ENCODE results near the gene NDC1. TPM values are rescaled to one million over a fixed set of nuclear protein-coding genes. Genes with fewer than 3 reads are reported as not detected.

Gene NDC1
- polyA plus RNA-seq, 3 donors = 30.7 to 31.7 (median 31.7) TPM

DNA sequence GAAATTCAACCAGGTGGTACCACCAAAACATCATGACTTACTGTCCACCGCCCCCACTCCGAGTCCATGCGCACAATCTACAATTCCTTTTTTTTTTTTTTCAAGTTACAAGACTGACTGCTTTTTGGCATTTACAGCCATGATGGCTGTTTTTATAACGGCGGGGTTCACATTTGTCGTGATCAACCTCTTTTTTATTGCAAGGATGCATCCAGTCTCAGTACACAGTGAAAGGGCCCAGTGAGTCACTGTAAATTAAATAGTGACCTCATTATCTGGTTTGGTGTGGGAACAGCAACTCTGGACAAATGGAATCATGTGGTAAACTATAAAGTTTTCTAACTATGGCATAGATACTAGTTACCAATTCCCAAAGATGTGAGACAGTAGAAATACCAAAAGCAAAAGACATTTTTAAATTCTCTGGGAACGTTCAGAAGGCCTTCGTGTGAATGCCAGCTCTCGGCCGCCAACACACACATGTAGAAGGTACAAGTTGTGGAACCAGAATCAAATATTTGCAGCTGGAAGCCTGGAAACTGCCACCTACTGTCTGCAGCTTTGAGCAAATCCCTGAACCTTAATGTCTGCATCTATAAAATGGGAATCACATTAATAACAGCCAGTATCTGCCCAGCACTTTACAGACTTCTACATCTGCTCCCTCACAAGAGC, 104.0 kb downstream of the NDC1 start:
- no peak for DNase-seq (ENCODE audit: low read depth in 3 of 3, low spot score in 2 of 3)

DNA sequence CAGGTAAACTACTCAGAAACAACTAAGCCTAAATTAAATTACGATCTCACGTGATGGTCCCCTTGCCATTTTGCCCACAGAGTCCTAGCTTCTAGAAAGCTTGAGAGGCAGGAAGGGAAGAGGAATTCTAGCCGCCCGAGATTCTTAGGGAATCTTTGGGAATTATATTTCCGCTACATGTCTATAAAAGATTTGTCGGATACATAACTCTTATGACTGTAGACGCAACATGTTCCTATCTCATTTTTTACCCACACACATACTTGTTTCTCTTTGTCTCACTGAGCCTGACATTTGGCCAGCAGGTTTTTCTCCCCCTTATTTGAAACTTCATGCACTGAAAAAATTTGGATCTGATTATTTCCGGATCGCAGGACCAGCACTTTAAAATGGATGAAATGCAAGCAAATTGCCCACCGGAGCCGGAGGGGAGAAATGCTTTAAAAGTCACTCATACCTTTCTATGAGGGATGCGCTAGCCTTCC, 104.6 kb downstream of the NDC1 start:
- DNase-seq (ENCODE audit: low read depth in 3 of 3, low spot score in 2 of 3) = no peak

DNA sequence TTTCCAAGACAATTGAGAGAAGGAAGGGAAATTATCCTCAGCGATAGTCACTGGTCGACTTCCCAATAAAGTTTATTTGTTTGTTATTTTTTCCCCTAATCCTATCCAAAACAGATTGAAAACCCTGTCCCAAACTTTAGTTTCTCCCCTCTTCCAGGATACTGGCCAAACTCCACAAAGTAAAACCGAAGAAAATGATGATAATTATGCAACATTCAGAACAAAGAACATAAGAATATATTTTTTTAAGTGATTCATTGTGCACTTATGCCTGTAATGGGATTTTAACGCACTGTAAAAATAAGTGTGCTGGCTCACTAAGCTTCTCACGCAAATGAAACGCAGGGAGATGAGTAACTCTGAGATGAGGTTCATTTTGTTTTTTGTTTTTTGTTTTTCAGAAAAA, 105.2 kb downstream of the NDC1 start:
- no peak for DNase-seq (ENCODE audit: low read depth in 3 of 3, low spot score in 2 of 3)

DNA sequence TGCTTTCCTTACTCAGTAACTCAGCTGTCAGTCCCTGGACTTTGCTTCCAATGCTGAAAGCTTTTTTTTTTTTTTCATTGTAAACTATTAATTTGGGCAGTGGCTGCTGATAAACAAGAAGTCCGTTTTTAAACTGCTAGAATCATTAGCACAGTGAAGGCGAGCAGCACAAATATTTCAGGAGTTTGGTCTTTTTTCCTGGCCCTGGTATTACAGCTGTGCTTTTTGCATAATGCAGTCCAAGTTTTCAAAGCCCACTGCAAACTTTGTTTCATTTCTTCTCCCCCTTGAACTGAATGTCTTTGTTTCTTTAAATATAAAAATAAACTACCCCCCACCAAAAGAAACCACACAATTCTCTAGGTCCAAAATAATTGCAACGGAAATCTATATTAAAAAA, 105.7 kb downstream of the NDC1 start:
- DNase-seq (ENCODE audit: low read depth in 3 of 3, low spot score in 2 of 3) = no peak

DNA sequence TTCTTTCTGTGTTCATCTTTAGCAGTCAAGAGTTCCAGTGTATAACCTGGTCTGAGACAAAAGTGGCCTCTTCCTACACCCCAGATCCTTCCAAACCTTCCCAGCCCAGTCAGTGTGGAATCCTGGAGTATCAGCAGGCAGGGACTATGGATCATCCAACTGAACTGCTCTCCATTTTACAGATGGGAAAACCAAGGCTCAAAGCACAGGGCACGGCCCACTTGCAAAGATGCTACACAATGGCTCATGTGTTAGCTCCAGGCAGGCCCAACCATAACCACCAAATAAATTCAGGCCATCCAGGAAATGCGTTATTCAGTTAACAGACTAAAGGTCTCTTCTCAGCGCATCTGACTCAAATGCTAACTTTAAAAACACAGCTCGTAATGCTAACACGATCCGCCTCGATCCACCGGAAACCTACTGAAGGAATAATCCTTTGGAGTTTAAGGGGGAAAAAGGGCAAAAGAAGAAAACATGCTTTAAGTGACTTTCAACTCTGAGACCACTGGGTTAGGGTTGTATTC, 106.3 kb downstream of the NDC1 start:
- DNase-seq (ENCODE audit: low read depth in 3 of 3, low spot score in 2 of 3) = no peak

DNA sequence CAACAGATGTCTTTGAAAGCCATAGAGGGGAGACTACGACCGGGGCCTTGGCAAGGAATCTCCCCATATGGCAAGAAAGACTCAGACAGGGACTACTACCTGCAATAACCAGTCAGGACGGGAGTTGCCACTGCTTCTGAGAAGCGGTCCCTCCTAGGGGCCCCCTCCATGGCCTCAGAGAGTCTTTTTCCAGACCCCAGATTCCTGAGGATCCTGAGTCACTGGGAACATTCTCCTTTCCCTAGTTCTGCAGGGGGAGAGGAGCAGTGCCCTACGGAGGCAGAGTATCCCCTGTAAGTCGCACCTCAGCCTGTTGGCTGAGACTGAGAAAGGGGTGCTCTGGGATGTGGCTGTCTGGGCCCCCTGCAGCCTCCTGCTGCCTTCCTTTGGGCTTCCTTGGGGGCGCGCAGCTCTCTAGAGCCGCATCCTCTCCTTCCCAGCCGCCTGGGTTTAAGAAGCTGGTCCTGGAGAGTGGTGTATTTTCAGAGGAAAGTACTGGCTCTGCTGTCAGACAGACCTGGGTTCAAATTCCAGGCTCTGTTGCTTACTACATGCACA, 107.0 kb downstream of the NDC1 start:
- no peak for DNase-seq (ENCODE audit: low read depth in 3 of 3, low spot score in 2 of 3)

DNA sequence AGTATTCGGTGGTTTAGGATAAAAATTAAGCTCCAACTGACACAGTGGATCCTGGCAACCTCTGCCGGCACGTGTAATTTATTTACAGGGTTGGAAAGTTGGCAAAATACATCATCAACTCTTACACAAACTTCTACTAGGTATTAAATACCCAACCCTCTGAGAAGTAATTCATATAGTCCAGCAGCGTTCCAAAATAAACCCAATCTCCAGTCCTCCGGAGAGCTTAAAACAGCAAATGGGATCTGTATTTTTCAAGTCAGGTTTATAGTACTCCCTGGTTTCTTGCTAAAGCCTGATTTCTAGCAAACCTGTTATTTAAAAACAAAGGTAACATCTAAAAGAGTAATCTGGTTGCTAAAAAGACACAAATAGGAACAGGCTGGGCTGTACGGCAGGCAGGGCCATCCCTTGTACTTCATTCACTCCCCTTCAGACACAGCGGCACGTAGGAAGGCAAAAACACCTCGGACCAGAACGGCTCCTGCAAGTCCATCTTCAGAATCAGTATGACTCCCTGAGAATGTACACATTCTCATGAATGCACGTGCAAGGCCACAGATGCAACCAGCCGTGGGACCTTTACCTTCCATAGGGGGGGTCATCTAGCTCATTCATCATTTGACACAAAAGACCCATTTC, 107.8 kb downstream of the NDC1 start:
- no peak for DNase-seq (ENCODE audit: low read depth in 3 of 3, low spot score in 2 of 3)

DNA sequence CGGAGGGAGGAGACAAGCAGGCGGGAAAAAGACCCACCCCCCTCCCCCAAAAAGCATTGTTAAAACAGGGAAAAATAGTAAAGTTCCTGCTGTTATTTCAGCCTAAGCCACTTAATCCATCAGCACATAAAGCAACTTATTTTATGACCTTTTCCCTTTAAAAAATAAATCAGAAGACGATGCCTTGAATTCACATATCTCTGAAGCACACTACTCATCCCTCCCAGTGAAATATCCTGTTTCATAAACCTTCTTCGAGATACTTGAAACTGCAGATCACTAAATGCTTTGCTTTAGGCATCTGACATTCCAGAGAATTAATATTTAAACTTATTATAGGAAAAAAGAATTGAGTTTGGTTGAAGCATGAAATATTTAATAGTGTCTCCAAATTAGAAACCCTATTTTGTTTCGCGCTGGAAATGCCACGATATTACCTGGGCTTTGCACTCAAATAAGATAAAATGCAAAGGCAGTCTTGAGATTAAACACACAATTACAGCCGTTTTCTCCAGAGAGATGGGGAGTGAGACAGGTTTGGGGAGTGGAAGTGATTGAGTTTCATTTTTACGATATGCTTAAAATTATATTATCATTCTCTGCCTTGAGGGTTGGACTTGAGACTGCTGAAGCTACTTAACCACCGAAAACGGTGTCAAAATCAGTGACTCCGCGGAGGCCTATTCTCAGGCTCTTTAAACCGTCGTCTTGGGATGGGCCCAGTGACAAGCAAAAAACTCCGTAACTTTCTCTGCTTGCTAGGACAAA, 108.5 kb downstream of the NDC1 start:
- no peak for DNase-seq (ENCODE audit: low read depth in 3 of 3, low spot score in 2 of 3)

DNA sequence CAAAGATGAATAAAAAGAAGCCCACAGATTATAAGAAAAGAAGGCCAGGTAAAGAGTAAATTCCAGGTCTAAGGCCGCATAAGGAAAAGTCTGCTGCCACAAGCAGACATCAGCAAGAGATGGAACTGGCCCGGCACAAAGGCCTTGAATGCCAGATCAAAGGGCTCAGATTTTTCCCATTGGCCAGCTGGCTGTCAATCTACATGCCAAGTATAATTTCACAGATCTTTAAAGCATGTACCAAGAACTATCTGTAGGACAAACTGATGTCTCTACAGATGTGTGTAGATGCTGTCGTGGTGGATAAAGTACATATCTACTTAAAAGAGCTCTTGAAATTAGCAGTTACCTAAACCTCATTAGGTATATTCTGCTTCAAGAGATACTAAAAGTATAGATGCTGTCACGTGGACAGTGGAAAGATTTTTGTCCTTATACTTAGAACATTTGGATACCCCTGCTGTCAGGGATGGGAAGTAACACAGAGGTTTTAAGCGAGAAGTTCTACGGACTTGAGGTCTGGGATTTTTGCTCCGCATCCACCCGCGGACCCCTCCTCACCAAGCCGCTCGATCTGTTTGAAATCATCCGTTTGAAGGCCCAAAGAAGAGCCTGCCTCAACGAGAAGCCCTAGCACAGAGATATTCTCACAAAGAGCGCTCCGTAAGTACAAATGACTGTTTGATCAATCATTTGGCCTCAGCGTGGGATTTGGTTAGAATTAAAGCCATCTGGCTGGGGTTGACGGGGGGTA, 109.2 kb downstream of the NDC1 start:
- no peak for DNase-seq (ENCODE audit: low read depth in 3 of 3, low spot score in 2 of 3)

DNA sequence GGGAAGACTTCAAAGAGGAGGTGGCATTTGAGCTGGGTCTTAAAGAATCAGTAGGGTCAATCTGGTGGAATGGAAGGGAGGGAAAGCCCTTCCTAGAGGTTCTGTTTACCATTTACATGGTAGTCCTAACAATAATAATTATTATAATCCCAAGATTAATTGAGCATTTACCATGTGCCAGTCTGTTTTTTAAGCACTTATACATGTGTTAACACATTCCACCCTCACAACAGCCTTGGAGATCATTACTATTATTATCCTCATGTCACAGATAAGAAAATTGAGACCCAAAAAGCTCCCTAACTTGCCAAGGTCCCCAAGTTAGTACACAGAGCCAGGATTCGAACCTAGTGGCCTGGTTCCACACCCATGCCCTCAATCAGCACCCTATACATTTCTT, 109.9 kb downstream of the NDC1 start:
- no peak for DNase-seq (ENCODE audit: low read depth in 3 of 3, low spot score in 2 of 3)

DNA sequence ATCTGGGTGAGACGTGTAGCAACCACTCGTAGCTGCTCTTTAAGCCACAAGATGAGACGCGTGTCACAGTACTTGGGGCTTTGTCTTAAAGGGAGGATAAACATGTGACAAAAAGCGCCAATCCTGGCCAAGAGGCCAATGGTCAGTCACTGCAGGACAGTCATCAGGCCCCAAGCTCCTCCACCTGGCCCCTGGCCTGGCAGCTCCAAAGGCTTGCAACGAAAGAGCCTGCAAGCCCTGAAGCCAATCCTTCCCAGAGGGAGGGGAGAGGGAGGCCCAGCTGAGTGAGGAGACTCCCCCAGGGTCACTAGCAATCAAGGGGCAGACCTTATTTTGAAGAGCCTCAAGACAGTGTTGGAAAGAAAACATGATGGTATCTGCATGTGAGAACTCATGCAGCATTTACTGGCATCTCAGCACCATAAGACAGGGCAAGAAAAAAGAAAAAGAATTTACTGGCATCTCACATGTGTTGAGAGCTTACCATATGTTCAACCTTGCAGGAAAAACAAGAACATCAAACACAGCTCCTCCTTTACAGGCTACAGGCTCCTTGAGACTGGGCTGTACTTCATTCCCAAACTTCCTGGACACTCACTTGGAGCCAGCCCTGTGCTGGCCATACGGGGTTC, 110.5 kb downstream of the NDC1 start:
- DNase-seq (ENCODE audit: low read depth in 3 of 3, low spot score in 2 of 3) = no peak

DNA sequence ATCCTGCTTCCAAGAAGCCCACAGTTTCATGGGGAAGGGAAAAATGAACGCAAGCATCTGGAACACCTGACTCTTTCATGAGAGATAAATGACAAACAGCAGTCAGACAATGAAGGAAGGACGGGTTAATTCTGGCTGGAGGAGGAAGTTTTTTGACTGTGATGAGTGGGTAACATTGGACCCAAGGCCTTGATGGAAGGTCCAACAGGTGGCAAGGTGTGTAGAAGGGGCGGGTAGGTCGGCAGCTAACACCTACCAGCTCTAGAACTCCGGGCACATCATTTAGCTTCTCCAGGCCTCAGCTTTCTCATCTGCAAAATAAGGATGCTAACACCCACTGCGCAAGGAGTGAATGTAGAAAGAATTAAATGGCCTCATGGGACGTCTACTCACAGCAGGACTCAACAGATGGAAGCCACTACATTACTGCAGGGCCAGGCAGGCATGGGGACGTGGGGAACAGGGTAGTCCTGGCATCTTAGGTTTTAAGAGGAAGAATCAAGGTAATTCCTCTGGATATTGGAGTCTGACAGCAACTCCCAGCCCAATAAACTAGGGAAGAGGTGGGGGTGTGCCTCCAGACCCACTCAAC, 112.0 kb downstream of the NDC1 start:
- no peak for DNase-seq (ENCODE audit: low read depth in 3 of 3, low spot score in 2 of 3)

DNA sequence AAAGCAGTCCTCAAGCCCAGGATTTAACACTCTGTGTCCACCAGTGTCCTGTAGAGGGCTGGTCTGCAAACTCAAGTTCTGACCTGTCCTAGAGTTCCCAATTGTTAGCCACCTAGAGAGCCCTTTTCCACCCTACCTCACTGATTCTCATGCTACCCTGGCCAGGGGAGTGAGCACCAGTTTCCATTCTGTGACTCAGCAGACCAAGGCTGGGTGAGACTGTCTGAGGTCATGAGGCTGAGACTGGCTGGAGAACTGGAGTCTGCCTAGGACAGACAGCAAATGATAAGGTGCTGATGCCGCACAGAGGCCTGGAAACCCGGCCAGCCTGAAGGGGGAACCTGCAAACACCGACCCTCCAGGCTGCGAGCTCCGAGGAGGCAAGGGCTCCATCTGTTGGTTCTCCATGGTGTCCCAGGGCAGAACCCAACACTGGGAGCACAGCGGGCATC, 112.8 kb downstream of the NDC1 start:
- DNase-seq (ENCODE audit: low read depth in 3 of 3, low spot score in 2 of 3) = no peak

DNA sequence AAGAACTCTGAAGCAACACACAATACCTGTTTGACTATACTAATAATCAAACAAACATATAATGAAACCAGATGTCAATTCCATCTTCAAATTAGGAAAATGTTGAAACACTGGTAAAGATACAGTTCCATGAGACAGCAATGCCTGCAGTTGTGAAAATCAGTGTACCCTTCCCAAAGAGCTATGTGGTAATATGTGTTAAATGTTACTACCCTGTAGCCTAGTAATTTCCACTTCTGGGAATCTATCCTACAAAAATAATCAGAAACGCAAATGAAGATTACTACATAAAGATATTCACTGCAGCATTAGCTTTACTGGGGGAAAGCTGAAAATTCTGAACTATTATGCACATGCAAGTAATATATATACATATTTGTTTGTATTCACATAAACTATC, 116.1 kb downstream of the NDC1 start:
- DNase-seq (ENCODE audit: low read depth in 3 of 3, low spot score in 2 of 3) = no peak

DNA sequence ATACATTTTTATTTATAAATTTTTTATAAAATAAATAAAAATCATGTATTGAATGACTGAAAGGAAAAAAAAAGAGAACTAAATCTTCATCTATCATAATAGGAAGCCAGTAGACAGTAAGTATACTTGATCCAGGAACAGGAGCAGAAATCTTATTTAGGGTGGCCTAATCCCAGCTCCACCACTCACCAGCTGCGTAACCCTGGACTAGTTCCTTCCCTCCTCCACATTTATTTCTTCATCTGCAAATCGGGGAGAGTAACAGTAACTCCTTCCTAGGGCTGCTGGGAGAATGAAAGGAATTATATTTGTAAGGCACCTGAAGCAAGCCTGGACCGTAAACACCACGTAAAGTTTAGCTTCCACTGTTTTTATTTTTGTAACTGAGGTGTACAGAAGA, 117.0 kb downstream of the NDC1 start:
- no peak for DNase-seq (ENCODE audit: low read depth in 3 of 3, low spot score in 2 of 3)

DNA sequence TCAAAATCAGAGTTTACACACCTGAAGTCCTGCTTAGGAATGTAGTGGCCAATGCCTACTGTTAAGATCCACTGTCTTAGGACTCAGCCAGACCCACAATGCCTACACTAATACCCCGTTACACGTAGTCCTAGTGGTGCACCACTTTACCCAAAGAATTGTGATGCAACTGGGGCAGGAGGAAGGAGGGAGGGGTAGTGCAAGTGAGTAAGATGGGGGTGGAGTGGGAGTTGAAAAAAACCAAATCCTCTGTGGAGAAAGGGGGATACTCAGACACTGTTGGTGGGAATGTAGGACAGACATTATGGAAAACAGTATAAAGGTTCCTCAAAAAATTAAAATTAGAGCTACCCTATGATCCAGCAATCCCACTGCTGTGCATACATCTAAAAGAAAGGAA, 118.6 kb downstream of the NDC1 start:
- no peak for DNase-seq (ENCODE audit: low read depth in 3 of 3, low spot score in 2 of 3)

DNA sequence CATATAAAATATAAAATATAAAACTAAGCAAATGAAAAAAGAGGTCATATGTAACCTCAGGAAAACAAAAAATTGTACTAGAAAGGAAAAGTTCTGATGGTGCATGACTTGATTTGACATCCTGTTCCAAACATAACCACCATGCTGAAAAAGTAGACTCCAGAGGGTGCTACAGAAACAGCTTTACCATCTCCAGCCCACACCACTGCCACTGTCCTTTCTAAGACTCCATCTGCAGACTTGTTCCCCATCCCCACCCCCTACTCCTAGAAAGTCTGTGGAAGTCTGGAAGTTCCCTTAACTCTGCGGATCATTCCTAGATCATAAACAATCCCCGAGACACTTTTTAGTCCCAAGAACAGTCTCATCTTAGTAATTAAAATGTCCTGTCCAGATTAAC, 119.7 kb downstream of the NDC1 start:
- DNase-seq (ENCODE audit: low read depth in 3 of 3, low spot score in 2 of 3) = no peak

DNA sequence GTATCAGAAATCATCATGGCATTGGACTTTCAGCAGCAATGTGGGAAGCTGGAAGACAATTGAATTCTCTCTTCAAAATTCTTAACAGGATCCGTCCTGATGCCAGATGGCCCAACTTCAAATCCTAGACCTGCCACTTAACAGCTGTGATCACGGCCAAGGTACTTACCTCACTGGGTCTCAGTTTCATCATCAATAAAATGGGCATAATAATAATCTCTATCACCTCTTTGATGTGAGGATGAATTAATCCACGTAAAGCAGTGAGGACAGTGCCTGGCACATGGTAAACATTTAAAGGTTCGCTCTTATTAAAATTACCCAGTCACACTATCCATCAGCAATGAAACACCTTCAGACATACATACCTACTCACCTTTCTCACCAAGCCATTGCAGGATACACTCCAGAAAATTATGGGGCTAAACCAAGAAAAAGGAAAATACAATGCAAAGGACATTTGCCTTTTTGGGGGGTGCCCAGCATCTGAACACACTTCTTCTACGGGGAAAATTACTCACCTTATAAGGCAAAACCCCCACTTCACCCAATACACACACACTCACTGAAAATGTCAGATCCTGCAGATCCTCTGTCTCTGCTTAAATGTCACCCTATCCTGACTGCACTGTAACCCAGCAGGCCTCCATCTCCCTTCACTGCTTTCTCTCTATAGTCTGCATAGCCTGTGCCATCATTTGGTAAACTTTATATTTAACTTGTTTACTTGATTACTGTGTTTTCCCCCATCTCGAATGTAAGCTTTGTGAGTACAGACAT, 120.9 kb downstream of the NDC1 start:
- DNase-seq (ENCODE audit: low read depth in 3 of 3, low spot score in 2 of 3) = no peak

DNA sequence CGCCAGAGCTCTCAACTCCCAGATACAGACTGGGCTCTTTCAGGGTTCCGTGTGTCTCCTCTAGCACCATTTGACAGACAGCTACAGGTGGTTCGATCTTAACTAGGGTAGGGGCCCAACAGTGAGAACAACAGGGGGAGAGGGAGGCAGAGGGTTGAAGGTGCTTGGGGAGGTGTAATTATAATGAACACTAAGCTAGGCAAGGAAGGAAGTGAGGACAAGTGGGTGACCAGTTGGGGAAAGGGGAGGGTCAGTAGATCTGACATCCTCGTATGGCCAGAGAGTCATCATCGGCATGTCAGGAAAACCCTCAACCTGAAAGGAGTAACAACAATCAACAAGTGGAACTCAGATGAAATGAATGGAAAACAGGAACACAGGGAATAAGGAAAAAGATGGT, 121.9 kb downstream of the NDC1 start:
- DNase-seq (ENCODE audit: low read depth in 3 of 3, low spot score in 2 of 3) = no peak

Data from right renal cortex interstitium (tissue), 3 donors.